ENCODE data around the gene RDH12. TPM values are rescaled to one million over a fixed set of nuclear protein-coding genes. Genes with fewer than 3 reads are reported as not detected.

Gene RDH12
- total RNA-seq, 4 donors from 2014 or later, result not detected

- intact Hi-C loops (cut with DNase I; ENCODE audit: low total_unique reads), result no loop called here
- H3K36me3 ChIP-seq, result no peaks in the 10 kb centered on the region
Observed at GRCh38 chr14:67748312-67748711, 46.6 kb downstream of the RDH12 start.

GRCh38 chr14:67749341-67750084 lies 47.8 kb downstream of the RDH12 start:
- H3K36me3 ChIP-seq, result no peaks in the 10 kb centered on the region
- intact Hi-C loops (cut with DNase I; ENCODE audit: low total_unique reads), result no loop called here
- no peaks in the 10 kb centered on the region for H3K4me1 ChIP-seq
- no peaks in the 10 kb centered on the region for H3K27me3 ChIP-seq
- no peaks in the 10 kb centered on the region for H3K9me3 ChIP-seq
- no peak overlapping the region for H3K27ac ChIP-seq
- no peak for DNase-seq
- TF ChIP-seq POLR2A (IDR thresholded peaks at IDR 0.05) (no peak), CTCF (IDR thresholded peaks at IDR 0.05) (no peak)
- no peak overlapping the region for H3K4me3 ChIP-seq

More at GRCh38 chr14:67748312-67748711, 46.6 kb downstream of the RDH12 start:
- Histone ChIP-seq H3K4me1 (no peaks in the 10 kb centered on the region), H3K27ac (no peak overlapping the region), H3K27me3 (no peaks in the 10 kb centered on the region), H3K4me3 (no peak overlapping the region), H3K9me3 (no peaks in the 10 kb centered on the region)
- DNase-seq, result no peak
- no peak for TF ChIP-seq POLR2A (IDR thresholded peaks at IDR 0.05)
- TF ChIP-seq CTCF (IDR thresholded peaks at IDR 0.05), result no peak

DNA sequence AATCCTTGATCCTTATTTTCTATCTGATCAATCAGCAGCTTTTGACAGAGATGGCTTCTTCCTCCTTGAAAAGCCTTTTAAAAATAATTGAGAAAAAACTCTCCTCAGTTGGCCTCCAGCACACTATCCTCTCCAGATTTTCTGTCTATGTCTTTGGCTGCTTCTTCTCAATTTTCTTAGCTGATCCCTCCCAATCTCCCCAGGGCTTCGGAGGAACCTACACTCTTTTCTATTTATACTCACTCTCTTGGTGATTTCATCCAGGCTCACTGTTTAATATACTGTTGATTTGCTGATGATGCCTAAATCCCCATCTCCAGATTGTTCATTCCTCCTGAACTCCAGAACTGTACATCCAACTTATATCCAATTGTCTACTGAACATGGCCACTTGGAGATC lies 54.8 kb downstream of the RDH12 start:
- no peaks in the 10 kb centered on the region for H3K27me3 ChIP-seq
- TF ChIP-seq POLR2A (IDR thresholded peaks at IDR 0.05) (no peak), CTCF (IDR thresholded peaks at IDR 0.05) (no peak)
- no peaks in the 10 kb centered on the region for H3K4me1 ChIP-seq
- intact Hi-C loops (cut with DNase I; ENCODE audit: low total_unique reads), result no loop called here
- H3K27ac ChIP-seq, result no peak overlapping the region
- DNase-seq, result no peak
- H3K9me3 ChIP-seq, result no peaks in the 10 kb centered on the region
- no peak overlapping the region for H3K4me3 ChIP-seq
- no peaks in the 10 kb centered on the region for H3K36me3 ChIP-seq

- intact Hi-C loops (cut with DNase I; ENCODE audit: low total_unique reads), result no loop called here
- H3K36me3 ChIP-seq, result no peaks in the 10 kb centered on the region
- TF ChIP-seq CTCF (IDR thresholded peaks at IDR 0.05) (no peak), POLR2A (IDR thresholded peaks at IDR 0.05) (no peak)
Observed at GRCh38 chr14:67757175-67757574, 55.5 kb downstream of the RDH12 start.

DNA sequence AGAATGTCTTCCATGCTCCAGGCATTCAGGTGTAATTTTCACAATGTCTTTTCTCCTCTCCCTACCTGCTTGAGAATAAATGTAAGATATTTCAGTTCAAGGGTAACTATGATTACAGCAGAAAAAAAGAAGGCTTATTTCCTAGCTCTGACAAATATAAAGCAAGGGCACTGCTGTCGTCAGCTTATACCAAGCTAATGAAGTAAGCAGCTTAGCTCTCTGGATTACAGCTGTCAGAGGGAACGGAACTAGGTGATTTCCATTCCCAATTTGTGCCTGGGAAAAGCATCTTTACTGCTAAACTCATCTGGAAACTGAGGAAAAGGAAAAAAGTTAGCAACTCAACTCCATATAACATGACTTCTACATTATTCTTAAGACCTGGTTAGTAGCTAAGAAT lies 58.2 kb downstream of the RDH12 start:
- Histone ChIP-seq H3K4me1 (no peaks in the 10 kb centered on the region), H3K4me3 (no peak overlapping the region), H3K27ac (no peak overlapping the region), H3K27me3 (no peaks in the 10 kb centered on the region), H3K9me3 (no peaks in the 10 kb centered on the region), H3K36me3 (peaks cover 0 to 2% of the 10 kb centered on the region in 2 donors)
- no peak for DNase-seq
- intact Hi-C loops (cut with DNase I; ENCODE audit: low total_unique reads), result no loop called here
- TF ChIP-seq CTCF (IDR thresholded peaks at IDR 0.05) (no peak), POLR2A (IDR thresholded peaks at IDR 0.05) (no peak)

More at GRCh38 chr14:67757175-67757574, 55.5 kb downstream of the RDH12 start:
- no peak overlapping the region for H3K27ac ChIP-seq
- H3K27me3 ChIP-seq, result no peaks in the 10 kb centered on the region
- no peak overlapping the region for H3K4me3 ChIP-seq
- H3K4me1 ChIP-seq, result no peaks in the 10 kb centered on the region
- no peaks in the 10 kb centered on the region for H3K9me3 ChIP-seq
- DNase-seq, result no peak

All from uterus (tissue), 4 donors.